ENCODE measurements around the gene IGF2R. TPM values are rescaled to one million over a fixed set of nuclear protein-coding genes. Genes with fewer than 3 reads are reported as not detected.
A peak's percentile ranks its signal among the peaks of the same experiment; 100 is the strongest.

Gene IGF2R
- total and polyA plus RNA-seq, 2 of the 13 experiments (the other 11 are each of a cell fraction or from before 2014, with no cell fraction given) = 38.3 to 70.0 TPM

- no peak for TF ChIP-seq MATR3 (CRISPR knock-in tag; IDR thresholded peaks at IDR 0.05)
- peak; percentile 33; the same call in 1 of the 2 replicates for TF ChIP-seq ZNF670 (CRISPR knock-in tag; IDR thresholded peaks at IDR 0.05; ENCODE audit: borderline replicate concordance)
- no peak for TF ChIP-seq ZNF136 (CRISPR knock-in tag; IDR thresholded peaks at IDR 0.05; ENCODE audit: low read depth)
- TF ChIP-seq ZNF549 (CRISPR knock-in tag; IDR thresholded peaks at IDR 0.05) = no peak
- TF ChIP-seq MYNN (CRISPR knock-in tag; IDR thresholded peaks at IDR 0.05; ENCODE audit: low read depth) = no peak
- peak; percentile 71 to 83 for TF ChIP-seq MAFK (conservative IDR thresholded peaks at IDR 0.05 in 1 of 2, IDR thresholded peaks at IDR 0.05 in 1 of 2; ENCODE audit: low read length in 2 of 2)
- peak; percentile 95 for TF ChIP-seq LCORL (IDR thresholded peaks at IDR 0.05)
- TF ChIP-seq LCORL (CRISPR knock-in tag; IDR thresholded peaks at IDR 0.05) = peak; percentile 92
- TF ChIP-seq ZNF180 (CRISPR knock-in tag; IDR thresholded peaks at IDR 0.05; ENCODE audit: borderline replicate concordance, low read depth) = no peak
- peak; percentile 87 for TF ChIP-seq SAP130 (CRISPR knock-in tag; IDR thresholded peaks at IDR 0.05; ENCODE audit: low read depth)
- TF ChIP-seq, protein P1, sequence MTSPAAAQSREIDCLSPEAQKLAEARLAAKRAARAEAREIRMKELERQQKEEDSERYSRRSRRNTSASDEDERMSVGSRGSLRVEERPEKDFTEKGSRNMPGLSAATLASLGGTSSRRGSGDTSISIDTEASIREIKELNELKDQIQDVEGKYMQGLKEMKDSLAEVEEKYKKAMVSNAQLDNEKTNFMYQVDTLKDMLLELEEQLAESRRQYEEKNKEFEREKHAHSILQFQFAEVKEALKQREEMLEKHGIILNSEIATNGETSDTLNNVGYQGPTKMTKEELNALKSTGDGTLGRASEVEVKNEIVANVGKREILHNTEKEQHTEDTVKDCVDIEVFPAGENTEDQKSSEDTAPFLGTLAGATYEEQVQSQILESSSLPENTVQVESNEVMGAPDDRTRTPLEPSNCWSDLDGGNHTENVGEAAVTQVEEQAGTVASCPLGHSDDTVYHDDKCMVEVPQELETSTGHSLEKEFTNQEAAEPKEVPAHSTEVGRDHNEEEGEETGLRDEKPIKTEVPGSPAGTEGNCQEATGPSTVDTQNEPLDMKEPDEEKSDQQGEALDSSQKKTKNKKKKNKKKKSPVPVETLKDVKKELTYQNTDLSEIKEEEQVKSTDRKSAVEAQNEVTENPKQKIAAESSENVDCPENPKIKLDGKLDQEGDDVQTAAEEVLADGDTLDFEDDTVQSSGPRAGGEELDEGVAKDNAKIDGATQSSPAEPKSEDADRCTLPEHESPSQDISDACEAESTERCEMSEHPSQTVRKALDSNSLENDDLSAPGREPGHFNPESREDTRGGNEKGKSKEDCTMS (CRISPR knock-in tag; conservative IDR thresholded peaks at IDR 0.05) = no peak
- no peak for TF ChIP-seq FOXJ3 (CRISPR knock-in tag; IDR thresholded peaks at IDR 0.05; ENCODE audit: borderline replicate concordance)
- no peak for TF ChIP-seq ZNF160 (CRISPR knock-in tag; IDR thresholded peaks at IDR 0.05)
- TF ChIP-seq SP140L (CRISPR knock-in tag; IDR thresholded peaks at IDR 0.05; ENCODE audit: borderline replicate concordance) = no peak
- TF ChIP-seq HOXA5 (CRISPR knock-in tag; IDR thresholded peaks at IDR 0.05) = no peak
- peak; percentile 73; the same call in 1 of the 2 replicates for TF ChIP-seq ZNF790 (CRISPR knock-in tag; IDR thresholded peaks at IDR 0.05; ENCODE audit: borderline replicate concordance)
- no peak for TF ChIP-seq ZNF329 (CRISPR knock-in tag; IDR thresholded peaks at IDR 0.05; ENCODE audit: low read depth)
- TF ChIP-seq, protein P2, sequence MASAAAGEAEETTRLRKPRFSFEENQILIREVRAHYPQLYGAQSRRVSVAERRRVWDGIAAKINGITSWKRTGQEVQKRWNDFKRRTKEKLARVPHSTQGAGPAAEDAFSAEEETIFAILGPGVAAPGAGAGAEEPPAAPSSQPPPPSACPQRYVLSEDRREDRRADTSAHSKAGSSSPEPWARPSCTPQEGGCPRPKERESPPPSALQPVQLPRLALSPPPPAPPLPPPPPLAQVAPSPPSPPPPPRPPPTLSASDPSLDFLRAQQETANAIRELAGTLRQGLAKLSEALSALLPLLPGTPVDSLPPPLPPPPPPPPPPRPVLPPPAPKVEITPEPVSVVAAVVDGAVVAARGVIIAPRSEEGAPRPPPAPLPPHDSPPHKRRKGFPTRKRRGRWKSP (CRISPR knock-in tag; IDR thresholded peaks at IDR 0.05) = peak; percentile 48; the same call in 1 of the 2 replicates
- peak; percentile 41; the same call in 1 of the 2 replicates for TF ChIP-seq ERF (CRISPR knock-in tag; IDR thresholded peaks at IDR 0.05)
- no peak for TF ChIP-seq HMGA1 (CRISPR knock-in tag; conservative IDR thresholded peaks at IDR 0.05)
- TF ChIP-seq RBM39 (IDR thresholded peaks at IDR 0.05; ENCODE audit: low read depth, low read length, poor library complexity, severe bottlenecking) = no peak
- no peak for TF ChIP-seq ZNF510 (CRISPR knock-in tag; IDR thresholded peaks at IDR 0.05; ENCODE audit: low read depth)
- peak; percentile 83 for TF ChIP-seq NFE2L2 (IDR thresholded peaks at IDR 0.05; ENCODE audit: low read length)
- no peak for TF ChIP-seq ZNF639 (CRISPR knock-in tag; conservative IDR thresholded peaks at IDR 0.05)
- no peak for TF ChIP-seq POLR2AphosphoS5 (IDR thresholded peaks at IDR 0.05; ENCODE audit: low read depth, low read length)
- no peak for TF ChIP-seq NFIC (IDR thresholded peaks at IDR 0.05; ENCODE audit: low read length)
- peak; percentile 61; the same call in 1 of the 2 replicates for TF ChIP-seq IRF2 (CRISPR knock-in tag; IDR thresholded peaks at IDR 0.05)
- TF ChIP-seq HDAC1 (CRISPR knock-in tag; IDR thresholded peaks at IDR 0.05) = peak; percentile 32; the same call in 1 of the 2 replicates
- no peak for TF ChIP-seq FOXK1 (CRISPR knock-in tag; IDR thresholded peaks at IDR 0.05; ENCODE audit: borderline replicate concordance, low read depth)
Observed at GRCh38 chr6:160042788-160043301, 74.0 kb downstream of the IGF2R start (continued).

Measured in HepG2 (cell line).